Ovary (tissue), 9 donors: ENCODE measurements around the gene IRF2BP1. TPM values are rescaled to one million over a fixed set of nuclear protein-coding genes. Genes with fewer than 3 reads are reported as not detected.

Source experiments
- DNase-seq, 5 donors: peaks; one replicate each; pipeline ENCODE4 v3.0.0-alpha.2; 2019 to 2020
- H3K27ac ChIP-seq, 2 donors: fragments of 200-600 bp; one replicate each; pipeline versions ENCODE4 v1.5.1 to v1.8.0; 2019 to 2022
- H3K27me3 ChIP-seq: fragments of 200-600 bp; one replicate; pipeline ENCODE4 v1.8.0; 2022
- H3K36me3 ChIP-seq: fragments of 200-600 bp; sonication (generic); one replicate; pipeline ENCODE4 v1.5.1; 2019
- H3K4me1 ChIP-seq: one replicate; pipeline ENCODE4 v1.8.1; 2013; ENCODE audit warnings: mild to moderate bottlenecking, moderate library complexity; ENCODE audit not compliant: insufficient read depth
- H3K4me3 ChIP-seq: fragments of 200-600 bp; sonication (generic); one replicate; pipeline ENCODE4 v1.5.1; 2017
- H3K9me3 ChIP-seq, 2 donors: fragments of 200-600 bp in 1 of 2; sonication (generic) in 1 of 2; one replicate each; pipeline versions ENCODE4 v1.5.1 to v1.8.1; 2013 to 2019; ENCODE audit warnings: mild to moderate bottlenecking in 1 of 2, moderate library complexity in 1 of 2
- EP300 ChIP-seq: sonication (generic); formaldehyde crosslinking; IDR thresholded peaks from one replicate; pipeline ENCODE4 v1.6.1; 2017; ENCODE audit warnings: antibody characterized with exemption
- POLR2A ChIP-seq: fragments of 450-650 bp; IDR thresholded peaks from one replicate; pipeline ENCODE4 v1.6.1; 2017; ENCODE audit warnings: antibody characterized with exemption, mild to moderate bottlenecking, moderate library complexity
- WGBS, 3 donors: extraction: QIAGEN DNeasy Blood & Tissue Kit in 1 of 3; methylation state at CpG; one replicate each; pipeline versions ENCODE4 v1.1.5 to v1.1.7; 2013 to 2017; 5-methylcytosine and 5-hydroxymethylcytosine counted together
- intact Hi-C, 4 donors: fragments of 100-400 bp; cut with DNase I; formaldehyde crosslinking; loops; one replicate each; pipeline versions ENCODE4 v1.11.0 to v1.15.1; 2022 to 2023
- polyA plus RNA-seq, 2 donors: library from polyadenylated mRNA; stranded (reverse); fragments of 200-250 nt in 1 of 2; fragments of 350-450 nt in 1 of 2; fragmentation: Illumina TruSeq in 1 of 2; extraction: RNeasy Lipid Tissue Mini Kit (QIAGEN cat#74804) in 1 of 2; gene quantifications; one replicate each; pipeline ENCODE4 v1.2.3, GENCODE V29; 2013 to 2014
- total RNA-seq, 7 donors: library from RNA; depleted of rRNA in 2 of 7; stranded (reverse); fragments of >200 nt in 2 of 7; fragmentation: NEBNext Ultra II Directional in 3 of 7; extraction: Animal tissue kit (Norgen Biotek cat#: 25700) in 3 of 7; gene quantifications; one replicate each; pipeline versions ENCODE4 v1.1.0 to v1.2.4, GENCODE V29; 2016 to 2023
- TF ChIP-seq, protein P1 (sequence below), 3 donors: fragments of 450-650 bp in 2 of 3; fragments of 200-600 bp in 1 of 3; IDR thresholded peaks; one replicate each; pipeline versions ENCODE4 v1.5.1 to v1.8.0; 2016 to 2022; ENCODE audit warnings: antibody characterized with exemption in 3 of 3, mild to moderate bottlenecking in 1 of 3
- donor health status: DM: no; HTN: no; CAD: no; lungs with moderate emphysema.
- donor health status: DM: no; HTN: no; CAD: no.
- donor health status: Bipolar disorder and iron deficiency.
- donor health status: DM: yes; HTN: yes; CAD: no.
- donor health status: DM: no; HTN: no; CAD: no.
- donor health status: DM: yes; HTN: yes; CAD: no.

Gene IRF2BP1
- total and polyA plus RNA-seq, 9 donors: 2.7 to 59.4 (median 37.3) TPM

DNA sequence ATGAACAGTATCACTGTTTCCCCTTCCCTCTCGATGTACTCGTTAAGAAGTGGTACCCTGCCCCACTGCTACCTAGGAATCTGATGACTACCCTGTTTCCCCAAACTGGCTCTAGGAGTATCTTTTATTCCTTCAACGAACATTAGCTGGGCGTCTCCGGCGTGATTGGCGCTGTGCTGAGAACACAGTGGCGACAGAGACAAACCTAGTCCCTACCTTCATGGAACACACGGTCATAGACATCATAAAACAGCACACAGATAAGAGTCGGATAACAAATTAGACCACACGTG, 23.7 kb downstream of the IRF2BP1 start:
- peak overlapping the region; percentile 97 for H3K4me3 ChIP-seq
- H3K36me3 ChIP-seq: no peaks in the 10 kb centered on the region
- no peak for DNase-seq
- intact Hi-C loops: no loop called here
- no peak for TF ChIP-seq EP300
- TF ChIP-seq, protein P1, sequence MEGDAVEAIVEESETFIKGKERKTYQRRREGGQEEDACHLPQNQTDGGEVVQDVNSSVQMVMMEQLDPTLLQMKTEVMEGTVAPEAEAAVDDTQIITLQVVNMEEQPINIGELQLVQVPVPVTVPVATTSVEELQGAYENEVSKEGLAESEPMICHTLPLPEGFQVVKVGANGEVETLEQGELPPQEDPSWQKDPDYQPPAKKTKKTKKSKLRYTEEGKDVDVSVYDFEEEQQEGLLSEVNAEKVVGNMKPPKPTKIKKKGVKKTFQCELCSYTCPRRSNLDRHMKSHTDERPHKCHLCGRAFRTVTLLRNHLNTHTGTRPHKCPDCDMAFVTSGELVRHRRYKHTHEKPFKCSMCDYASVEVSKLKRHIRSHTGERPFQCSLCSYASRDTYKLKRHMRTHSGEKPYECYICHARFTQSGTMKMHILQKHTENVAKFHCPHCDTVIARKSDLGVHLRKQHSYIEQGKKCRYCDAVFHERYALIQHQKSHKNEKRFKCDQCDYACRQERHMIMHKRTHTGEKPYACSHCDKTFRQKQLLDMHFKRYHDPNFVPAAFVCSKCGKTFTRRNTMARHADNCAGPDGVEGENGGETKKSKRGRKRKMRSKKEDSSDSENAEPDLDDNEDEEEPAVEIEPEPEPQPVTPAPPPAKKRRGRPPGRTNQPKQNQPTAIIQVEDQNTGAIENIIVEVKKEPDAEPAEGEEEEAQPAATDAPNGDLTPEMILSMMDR (IDR thresholded peaks at IDR 0.05): no peak
- no peak for TF ChIP-seq POLR2A
- H3K4me1 ChIP-seq: peaks cover 4% of the 10 kb centered on the region
- peak overlapping the region in 1 of 2 donors; percentile 68 for H3K27ac ChIP-seq
- H3K9me3 ChIP-seq: no peaks in the 10 kb centered on the region
- H3K27me3 ChIP-seq: peaks cover 7% of the 10 kb centered on the region
- WGBS, 3 donors: 0 to 1% (median 0%) methylated on average over 11 of the region's 11 CpGs

DNA sequence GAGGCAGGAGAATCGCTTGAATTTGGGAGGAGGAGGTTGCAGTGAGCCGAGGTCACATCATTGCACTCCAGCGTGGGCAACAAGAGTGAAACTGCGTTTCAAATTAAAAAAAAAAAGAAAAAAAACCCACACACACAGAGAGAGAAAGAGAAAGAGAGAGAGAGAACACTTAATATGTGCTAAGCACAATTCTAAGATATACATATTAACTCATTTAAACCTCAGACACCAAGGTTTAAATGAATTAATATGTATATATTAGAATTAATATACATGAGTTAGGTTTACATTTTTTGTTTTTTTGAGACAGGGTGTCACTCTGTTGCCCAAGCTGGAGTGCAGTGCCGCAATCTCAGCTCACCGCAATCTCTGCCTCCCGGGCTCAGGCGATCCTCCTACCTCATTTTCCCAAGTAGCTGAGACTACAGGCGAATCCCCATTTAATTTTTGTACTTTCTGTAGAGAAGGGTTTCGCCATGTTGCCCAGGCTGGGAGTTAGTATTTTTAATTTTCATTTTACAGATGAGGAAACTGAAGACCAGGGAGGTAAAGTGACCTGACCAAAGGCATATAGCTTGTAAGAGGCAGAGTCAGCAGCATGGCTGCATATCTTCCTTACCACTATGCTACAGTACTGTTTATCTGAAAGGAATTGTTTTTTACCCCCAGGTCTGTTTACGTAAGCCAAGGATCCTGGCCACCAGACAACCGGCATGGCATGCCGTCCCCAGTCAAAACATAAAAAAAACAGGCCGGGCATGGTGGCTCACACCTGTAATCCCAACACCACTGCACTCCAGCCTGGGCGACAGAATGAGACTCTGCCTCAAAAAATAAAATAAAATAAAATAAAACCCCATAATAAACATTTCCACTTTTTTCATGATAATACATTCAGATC, 25.3 kb downstream of the IRF2BP1 start:
- intact Hi-C loops: no loop called here
- TF ChIP-seq, protein P1 (IDR thresholded peaks at IDR 0.05): no peak
- TF ChIP-seq EP300: no peak
- TF ChIP-seq POLR2A: no peak
- Histone ChIP-seq H3K4me3 (no peak overlapping the region), H3K36me3 (no peaks in the 10 kb centered on the region), H3K9me3 (no peaks in the 10 kb centered on the region), H3K27me3 (peaks cover 7% of the 10 kb centered on the region), H3K27ac (no peak overlapping the region), H3K4me1 (peaks cover 4% of the 10 kb centered on the region)
- WGBS, 3 donors: 75 to 89% (median 84%) methylated on average over 15 of the region's 15 CpGs
- DNase-seq: no peak

DNA sequence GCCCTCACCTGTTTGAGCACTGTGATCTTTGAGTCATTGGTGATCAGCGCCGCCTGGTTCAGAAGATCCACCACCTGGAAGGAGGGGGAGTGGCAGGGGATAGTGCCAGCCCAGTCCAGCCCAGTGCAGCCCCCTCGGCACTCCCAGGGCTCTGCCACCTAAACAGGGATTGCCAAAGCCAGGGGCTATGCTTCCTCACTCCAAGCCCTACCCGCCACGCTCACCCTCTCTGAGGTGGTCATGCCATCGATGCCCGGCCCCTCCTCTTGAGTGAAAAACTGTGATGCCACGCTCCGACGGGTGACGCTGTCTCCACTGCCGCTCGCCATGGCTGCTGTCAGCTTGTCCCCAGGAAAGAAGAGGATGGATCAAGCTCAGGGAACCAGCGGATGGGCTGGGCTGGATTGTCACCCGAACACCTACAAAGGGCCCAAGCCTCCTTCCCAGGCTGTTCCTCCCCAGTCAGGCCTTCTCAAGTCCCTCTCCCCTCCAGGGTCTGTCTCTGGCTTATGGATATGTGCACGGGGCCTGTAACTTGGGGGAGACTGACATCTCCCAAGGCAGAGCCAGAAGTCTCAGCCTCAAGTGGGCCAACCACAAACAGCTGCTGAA, 31.7 kb downstream of the IRF2BP1 start:
- TF ChIP-seq POLR2A (no peak), EP300 (no peak)
- TF ChIP-seq, protein P1 (IDR thresholded peaks at IDR 0.05): no peak
- Histone ChIP-seq H3K27me3 (no peaks in the 10 kb centered on the region), H3K36me3 (no peaks in the 10 kb centered on the region), H3K9me3 (no peaks in the 10 kb centered on the region), H3K4me1 (no peaks in the 10 kb centered on the region), H3K27ac (no peak overlapping the region), H3K4me3 (no peak overlapping the region)
- intact Hi-C loops: loop anchor here in 1 of 4 donors (10.0 kb wide), 1 partner anchor 1121 kb away; no protein-coding TSS in a partner anchor
- no peak for DNase-seq
- 93 to 94% (median 93%) methylated on average over 16 of the region's 16 CpGs for WGBS, 3 donors

DNA sequence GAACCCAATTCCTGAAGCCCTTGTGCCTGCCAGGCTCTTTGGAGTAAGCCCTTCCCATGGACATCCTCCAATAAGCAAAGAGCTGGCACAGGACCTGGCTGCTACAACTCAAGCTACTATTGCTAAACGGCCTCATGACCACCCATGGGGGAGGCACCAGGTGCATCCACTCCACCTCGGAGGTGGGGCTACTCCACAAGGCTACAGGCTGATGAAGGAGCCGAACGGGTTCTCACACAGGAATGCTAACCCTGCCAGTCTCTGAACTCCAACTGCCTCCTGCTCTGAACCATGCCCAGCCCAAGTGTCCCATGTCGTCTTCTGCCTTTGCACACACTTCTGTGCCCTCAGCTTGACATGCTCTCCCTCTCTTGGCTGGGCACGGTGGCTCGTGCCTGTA, 33.0 kb downstream of the IRF2BP1 start:
- intact Hi-C loops: loop anchor here in 1 of 4 donors (10.0 kb wide), 1 partner anchor 1122 kb away; no protein-coding TSS in a partner anchor
- TF ChIP-seq EP300 (no peak), POLR2A (no peak)
- TF ChIP-seq, protein P1 (IDR thresholded peaks at IDR 0.05): no peak
- H3K27me3 ChIP-seq: no peaks in the 10 kb centered on the region
- H3K9me3 ChIP-seq: no peaks in the 10 kb centered on the region
- H3K27ac ChIP-seq: no peak overlapping the region
- no peaks in the 10 kb centered on the region for H3K4me1 ChIP-seq
- no peak overlapping the region for H3K4me3 ChIP-seq
- 59 to 73% (median 68%) methylated on average over 7 of the region's 7 CpGs for WGBS, 3 donors
- DNase-seq: no peak
- no peaks in the 10 kb centered on the region for H3K36me3 ChIP-seq
